Measurements from ENCODE around the gene PPM1B.

PPM1B gene

DNA sequence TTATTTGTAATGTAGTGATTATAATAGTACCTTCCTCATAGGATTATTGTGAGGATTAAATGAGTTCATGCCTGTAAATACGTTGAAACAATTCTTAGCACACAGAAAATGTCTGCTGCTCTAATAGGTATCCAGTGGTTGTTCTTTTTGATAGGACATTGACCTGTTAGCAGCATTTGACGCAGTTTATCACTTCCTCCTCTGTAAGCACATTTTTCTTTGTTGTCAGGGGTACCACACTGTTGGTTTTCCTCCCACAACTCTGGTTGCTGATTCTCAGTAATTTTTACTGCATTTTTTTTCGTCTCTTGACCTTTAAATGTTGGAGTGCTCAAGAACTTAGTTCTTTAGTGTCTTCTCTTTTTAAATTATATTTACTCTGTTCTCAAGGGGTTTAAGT lies 15.4 kb downstream of the PPM1B start:
- Histone ChIP-seq H3K9me3 (ENCODE audit: control insufficient read depth, low read depth, low read length) (no peaks in the 10 kb centered on the region), H3K36me3 (ENCODE audit: control insufficient read depth, low read depth, low read length) (peaks cover 8% of the 10 kb centered on the region), H3K9ac (ENCODE audit: low read length) (no peak overlapping the region), H3K27ac (ENCODE audit: low read length) (no peak overlapping the region), H3K4me3 (ENCODE audit: low read length) (no peak overlapping the region), H3K27me3 (ENCODE audit: control insufficient read depth, insufficient read depth, low read length) (no peaks in the 10 kb centered on the region), H3K4me1 (ENCODE audit: control insufficient read depth, low read depth, low read length) (peaks cover 7% of the 10 kb centered on the region)

DNA sequence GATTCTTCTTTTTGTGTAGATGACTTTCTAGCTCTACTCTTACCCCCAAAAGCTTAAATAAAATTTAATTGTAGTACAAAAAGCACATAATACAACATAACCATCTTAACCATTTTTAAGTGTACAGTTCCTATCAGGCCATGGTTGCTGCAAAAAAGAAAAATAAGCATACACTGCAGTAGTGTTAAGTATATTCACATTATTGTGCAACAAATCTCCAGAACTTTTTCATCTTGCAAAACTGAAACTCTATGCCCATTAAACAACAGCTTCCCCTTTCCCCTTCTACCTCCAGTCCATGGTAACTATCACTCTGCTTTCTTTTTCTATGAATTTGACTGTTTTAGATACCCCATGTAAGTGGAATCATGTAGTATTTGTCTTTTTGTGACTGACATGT lies 18.1 kb downstream of the PPM1B start:
- H3K27me3 ChIP-seq (ENCODE audit: control insufficient read depth, insufficient read depth, low read length), result no peaks in the 10 kb centered on the region
- no peak overlapping the region for H3K27ac ChIP-seq (ENCODE audit: low read length)
- no peak overlapping the region for H3K4me3 ChIP-seq (ENCODE audit: low read length)
- no peak overlapping the region for H3K9ac ChIP-seq (ENCODE audit: low read length)
- no peaks in the 10 kb centered on the region for H3K9me3 ChIP-seq (ENCODE audit: control insufficient read depth, low read depth, low read length)
- no peaks in the 10 kb centered on the region for H3K36me3 ChIP-seq (ENCODE audit: control insufficient read depth, low read depth, low read length)
- peaks cover 7% of the 10 kb centered on the region for H3K4me1 ChIP-seq (ENCODE audit: control insufficient read depth, low read depth, low read length)

- Histone ChIP-seq H3K4me1 (ENCODE audit: control insufficient read depth, low read depth, low read length) (peaks cover 7% of the 10 kb centered on the region), H3K4me3 (ENCODE audit: low read length) (no peak overlapping the region), H3K36me3 (ENCODE audit: control insufficient read depth, low read depth, low read length) (no peaks in the 10 kb centered on the region), H3K27me3 (ENCODE audit: control insufficient read depth, insufficient read depth, low read length) (no peaks in the 10 kb centered on the region), H3K27ac (ENCODE audit: low read length) (no peak overlapping the region), H3K9me3 (ENCODE audit: control insufficient read depth, low read depth, low read length) (no peaks in the 10 kb centered on the region), H3K9ac (ENCODE audit: low read length) (no peak overlapping the region)
Observed at GRCh38 chr2:44187251-44187650, 18.6 kb downstream of the PPM1B start.

- Histone ChIP-seq H3K9me3 (ENCODE audit: control insufficient read depth, low read depth, low read length) (no peaks in the 10 kb centered on the region), H3K27ac (ENCODE audit: low read length) (no peak overlapping the region), H3K4me1 (ENCODE audit: control insufficient read depth, low read depth, low read length) (no peaks in the 10 kb centered on the region), H3K27me3 (ENCODE audit: control insufficient read depth, insufficient read depth, low read length) (no peaks in the 10 kb centered on the region), H3K36me3 (ENCODE audit: control insufficient read depth, low read depth, low read length) (peaks cover 6% of the 10 kb centered on the region), H3K9ac (ENCODE audit: low read length) (no peak overlapping the region), H3K4me3 (ENCODE audit: low read length) (no peak overlapping the region)
Observed at GRCh38 chr2:44188696-44189095, 20.0 kb downstream of the PPM1B start.

DNA sequence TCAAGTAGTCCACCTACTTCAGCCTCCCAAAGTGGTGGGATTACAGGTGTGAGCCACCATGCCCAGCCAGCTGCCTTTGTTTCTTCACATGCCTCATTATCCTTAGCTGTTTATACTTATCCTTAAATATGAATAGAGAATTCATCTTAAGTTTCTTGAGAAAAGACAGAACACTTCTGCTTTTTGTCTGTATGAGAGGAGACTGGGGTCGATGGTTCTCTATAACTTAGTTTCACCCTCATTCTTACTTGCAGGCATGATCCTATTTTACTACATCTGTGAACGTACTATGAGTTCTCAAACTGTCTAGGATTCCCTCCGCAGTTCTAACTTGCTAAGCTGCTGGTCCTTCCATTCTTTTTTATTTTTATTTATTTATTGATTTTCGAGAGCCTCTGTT lies 20.4 kb downstream of the PPM1B start:
- Histone ChIP-seq H3K9me3 (ENCODE audit: control insufficient read depth, low read depth, low read length) (no peaks in the 10 kb centered on the region), H3K9ac (ENCODE audit: low read length) (no peak overlapping the region), H3K36me3 (ENCODE audit: control insufficient read depth, low read depth, low read length) (peaks cover 6% of the 10 kb centered on the region), H3K27me3 (ENCODE audit: control insufficient read depth, insufficient read depth, low read length) (no peaks in the 10 kb centered on the region), H3K27ac (ENCODE audit: low read length) (no peak overlapping the region), H3K4me1 (ENCODE audit: control insufficient read depth, low read depth, low read length) (no peaks in the 10 kb centered on the region), H3K4me3 (ENCODE audit: low read length) (no peak overlapping the region)

DNA sequence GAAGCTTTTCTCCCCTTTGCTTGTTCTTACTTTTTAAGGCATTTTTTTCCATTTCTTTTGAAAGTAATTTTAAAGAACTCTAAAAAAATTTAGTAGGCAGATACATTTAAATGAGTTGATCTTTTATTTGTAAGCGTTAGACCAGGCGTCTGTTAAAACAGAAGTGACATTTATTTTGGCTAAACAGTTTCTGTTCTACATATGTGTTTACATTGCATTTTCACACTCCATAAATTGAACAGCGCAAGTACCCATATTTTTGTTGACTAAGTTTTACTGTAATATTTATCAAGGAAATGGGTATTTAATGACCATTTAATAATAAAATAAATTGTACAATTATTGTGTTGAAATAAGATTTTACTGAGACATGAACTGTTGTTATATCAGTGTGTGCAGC lies 21.9 kb downstream of the PPM1B start:
- Histone ChIP-seq H3K4me1 (ENCODE audit: control insufficient read depth, low read depth, low read length) (no peaks in the 10 kb centered on the region), H3K27ac (ENCODE audit: low read length) (no peak overlapping the region), H3K9me3 (ENCODE audit: control insufficient read depth, low read depth, low read length) (no peaks in the 10 kb centered on the region), H3K27me3 (ENCODE audit: control insufficient read depth, insufficient read depth, low read length) (no peaks in the 10 kb centered on the region), H3K9ac (ENCODE audit: low read length) (no peak overlapping the region), H3K36me3 (ENCODE audit: control insufficient read depth, low read depth, low read length) (peaks cover 6% of the 10 kb centered on the region), H3K4me3 (ENCODE audit: low read length) (no peak overlapping the region)

DNA sequence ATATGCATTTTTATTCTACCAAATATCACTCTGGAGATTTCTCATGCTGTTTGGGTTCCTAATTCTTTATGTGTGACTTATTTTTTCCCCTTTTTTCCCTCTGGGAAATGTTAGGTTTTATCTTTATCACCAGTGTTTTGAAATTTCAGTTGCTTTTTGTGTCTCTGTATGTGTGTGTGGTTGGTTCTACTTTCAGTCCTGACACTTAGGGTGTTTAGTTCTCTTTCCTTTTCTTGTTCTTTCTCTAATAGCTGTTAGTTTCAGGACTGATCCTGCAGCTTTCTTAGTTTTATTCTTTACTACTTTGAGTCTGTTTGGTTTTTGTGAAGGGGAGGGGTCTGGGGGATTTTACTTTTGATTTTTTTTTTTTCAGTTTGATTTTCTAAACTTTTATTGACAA lies 23.1 kb downstream of the PPM1B start:
- Histone ChIP-seq H3K9me3 (ENCODE audit: control insufficient read depth, low read depth, low read length) (no peaks in the 10 kb centered on the region), H3K4me3 (ENCODE audit: low read length) (no peak overlapping the region), H3K27ac (ENCODE audit: low read length) (no peak overlapping the region), H3K27me3 (ENCODE audit: control insufficient read depth, insufficient read depth, low read length) (no peaks in the 10 kb centered on the region), H3K9ac (ENCODE audit: low read length) (no peak overlapping the region), H3K36me3 (ENCODE audit: control insufficient read depth, low read depth, low read length) (peaks cover 6% of the 10 kb centered on the region), H3K4me1 (ENCODE audit: control insufficient read depth, low read depth, low read length) (no peaks in the 10 kb centered on the region)

DNA sequence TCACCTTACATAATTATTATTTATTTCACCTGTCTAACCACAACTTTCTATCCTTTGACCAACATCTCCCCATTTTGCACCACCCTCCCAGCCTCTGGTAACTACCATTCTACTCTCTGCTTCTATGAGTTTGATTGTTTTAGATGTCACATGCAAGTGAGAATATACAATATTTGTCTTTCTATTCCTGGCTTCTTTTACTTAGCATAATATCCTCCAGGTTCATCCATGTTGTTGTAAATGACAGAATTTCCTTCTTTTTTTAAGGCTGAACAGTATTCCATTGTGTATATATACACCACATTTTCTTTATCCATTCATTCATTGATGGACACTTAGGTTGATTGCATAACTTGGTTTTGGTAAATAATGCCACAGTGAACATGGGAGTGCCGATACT lies 24.0 kb downstream of the PPM1B start:
- H3K4me1 ChIP-seq (ENCODE audit: control insufficient read depth, low read depth, low read length), result no peaks in the 10 kb centered on the region

GRCh38 chr2:44195714-44196113 lies 27.0 kb downstream of the PPM1B start:
- peaks cover 7% of the 10 kb centered on the region for H3K36me3 ChIP-seq (ENCODE audit: control insufficient read depth, low read depth, low read length)
- H3K27me3 ChIP-seq (ENCODE audit: control insufficient read depth, insufficient read depth, low read length), result no peaks in the 10 kb centered on the region
- no peaks in the 10 kb centered on the region for H3K4me1 ChIP-seq (ENCODE audit: control insufficient read depth, low read depth, low read length)

More for the DNA sequence above, 24.0 kb downstream of the PPM1B start:
- no peak overlapping the region for H3K27ac ChIP-seq (ENCODE audit: low read length)
- peaks cover 6% of the 10 kb centered on the region for H3K36me3 ChIP-seq (ENCODE audit: control insufficient read depth, low read depth, low read length)
- no peak overlapping the region for H3K9ac ChIP-seq (ENCODE audit: low read length)
- no peaks in the 10 kb centered on the region for H3K27me3 ChIP-seq (ENCODE audit: control insufficient read depth, insufficient read depth, low read length)
- H3K4me3 ChIP-seq (ENCODE audit: low read length), result no peak overlapping the region
- H3K9me3 ChIP-seq (ENCODE audit: control insufficient read depth, low read depth, low read length), result no peaks in the 10 kb centered on the region

DNA sequence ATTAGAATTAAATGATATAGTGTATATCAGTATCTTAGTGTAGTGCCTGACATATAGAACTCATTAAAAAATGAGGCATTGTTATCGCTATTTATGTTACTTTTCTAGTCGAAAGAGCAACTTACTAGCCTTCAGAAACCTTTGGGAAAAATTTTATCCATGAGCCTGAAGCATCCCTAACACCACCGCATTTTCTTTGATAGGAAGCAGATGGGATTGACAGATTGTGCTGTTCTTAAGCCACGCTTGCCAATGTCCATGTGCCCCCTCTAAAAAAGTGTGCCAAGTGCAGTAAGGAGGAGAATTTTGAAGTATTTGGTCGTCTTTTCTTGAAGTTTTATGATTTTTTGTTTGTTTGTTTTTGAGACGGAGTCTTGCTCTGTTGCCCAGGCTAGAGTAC lies 29.1 kb downstream of the PPM1B start:
- Histone ChIP-seq H3K9me3 (ENCODE audit: control insufficient read depth, low read depth, low read length) (no peaks in the 10 kb centered on the region), H3K27me3 (ENCODE audit: control insufficient read depth, insufficient read depth, low read length) (no peaks in the 10 kb centered on the region), H3K36me3 (ENCODE audit: control insufficient read depth, low read depth, low read length) (peaks cover 24% of the 10 kb centered on the region), H3K4me1 (ENCODE audit: control insufficient read depth, low read depth, low read length) (no peaks in the 10 kb centered on the region), H3K9ac (ENCODE audit: low read length) (no peak overlapping the region), H3K27ac (ENCODE audit: low read length) (no peak overlapping the region), H3K4me3 (ENCODE audit: low read length) (no peak overlapping the region)

More at GRCh38 chr2:44195714-44196113, 27.0 kb downstream of the PPM1B start:
- Histone ChIP-seq H3K27ac (ENCODE audit: low read length) (no peak overlapping the region), H3K9ac (ENCODE audit: low read length) (no peak overlapping the region), H3K4me3 (ENCODE audit: low read length) (no peak overlapping the region), H3K9me3 (ENCODE audit: control insufficient read depth, low read depth, low read length) (no peaks in the 10 kb centered on the region)

- no peak overlapping the region for H3K9ac ChIP-seq (ENCODE audit: low read length)
- no peaks in the 10 kb centered on the region for H3K27me3 ChIP-seq (ENCODE audit: control insufficient read depth, insufficient read depth, low read length)
- peaks cover 29% of the 10 kb centered on the region for H3K36me3 ChIP-seq (ENCODE audit: control insufficient read depth, low read depth, low read length)
- H3K9me3 ChIP-seq (ENCODE audit: control insufficient read depth, low read depth, low read length), result no peaks in the 10 kb centered on the region
- no peak overlapping the region for H3K4me3 ChIP-seq (ENCODE audit: low read length)
- H3K4me1 ChIP-seq (ENCODE audit: control insufficient read depth, low read depth, low read length), result no peaks in the 10 kb centered on the region
- H3K27ac ChIP-seq (ENCODE audit: low read length), result no peak overlapping the region
Observed at GRCh38 chr2:44200011-44200410, 31.3 kb downstream of the PPM1B start.

DNA sequence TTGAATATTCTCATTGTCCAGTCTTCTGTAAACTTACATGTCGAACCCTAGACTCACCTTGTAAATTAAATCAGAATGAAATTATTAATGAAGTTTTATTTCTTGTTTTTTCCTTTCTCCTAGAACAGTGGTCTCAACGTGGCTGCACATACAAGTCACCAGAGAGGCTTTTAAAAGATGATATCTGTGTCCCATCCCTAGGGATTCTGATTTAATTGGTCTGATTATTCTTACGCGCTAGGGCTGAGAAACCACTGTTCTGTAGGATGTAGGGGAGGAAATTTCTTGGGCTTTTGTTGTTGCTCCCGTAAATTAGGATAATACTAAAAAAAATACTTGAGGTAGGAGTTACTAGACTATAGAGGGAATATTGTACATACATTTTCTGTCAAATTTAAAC lies 32.1 kb downstream of the PPM1B start:
- Histone ChIP-seq H3K9me3 (ENCODE audit: control insufficient read depth, low read depth, low read length) (no peaks in the 10 kb centered on the region), H3K27me3 (ENCODE audit: control insufficient read depth, insufficient read depth, low read length) (no peaks in the 10 kb centered on the region), H3K9ac (ENCODE audit: low read length) (no peak overlapping the region), H3K36me3 (ENCODE audit: control insufficient read depth, low read depth, low read length) (peaks cover 29% of the 10 kb centered on the region), H3K4me3 (ENCODE audit: low read length) (no peak overlapping the region), H3K27ac (ENCODE audit: low read length) (no peak overlapping the region), H3K4me1 (ENCODE audit: control insufficient read depth, low read depth, low read length) (no peaks in the 10 kb centered on the region)

All from iPS-18a (cell line).